SK-N-MC (cell line): ENCODE results near the gene MRPL49.
"Not testable (repeated sequence)": the region's sequence is repeated elsewhere in the genome, so short reads cannot be mapped to it uniquely, and the experiment has no call there.

ENCODE experiments used
- DNase-seq: peaks from one replicate; pipeline ENCODE4 v3.0.0-alpha.2; 2011; ENCODE audit warnings: low read depth, low spot score
- H3K27ac ChIP-seq: fragments of 200-600 bp; sonication (generic); 2 replicates; pipeline ENCODE4 v1.5.1; 2016; ENCODE audit warnings: mixed run types
- H3K36me3 ChIP-seq: fragments of 200-600 bp; sonication (generic); 2 replicates; pipeline ENCODE4 v1.6.1; 2017; ENCODE audit warnings: antibody characterized with exemption, low read length, mixed read lengths; ENCODE audit not compliant: insufficient read depth
- H3K4me3 ChIP-seq: fragments of 200-600 bp; sonication (generic); 2 replicates; pipeline ENCODE4 v1.5.1; 2016
- H3K9ac ChIP-seq: fragments of 200-600 bp; sonication (generic); 2 replicates; pipeline ENCODE4 v1.8.0; 2017; ENCODE audit warnings: mixed run types, mixed read lengths; ENCODE audit not compliant: insufficient read length
- H3K9me3 ChIP-seq: fragments of 200-600 bp; sonication (generic); 2 replicates; pipeline ENCODE4 v1.6.1; 2017; ENCODE audit warnings: low read depth, mild to moderate bottlenecking, antibody characterized with exemption, low read length, moderate library complexity, mixed read lengths
- EZH2 ChIP-seq: fragments of 200-600 bp; sonication (generic); IDR thresholded peaks from one replicate; pipeline ENCODE4 v1.6.1; 2017; ENCODE audit warnings: antibody characterized with exemption
- FOXP2 ChIP-seq: optimal IDR thresholded peaks from 2 replicates; pipeline ENCODE3; 2011; ENCODE audit warnings: mild to moderate bottlenecking, moderate library complexity; ENCODE audit not compliant: insufficient read depth; ENCODE audit errors: extremely low read length, control extremely low read depth
- POLR2AphosphoS5 ChIP-seq: IDR thresholded peaks from 2 replicates; pipeline ENCODE4 v1.6.1; 2012; ENCODE audit warnings: mild to moderate bottlenecking, low read depth, low read length, borderline replicate concordance

MRPL49 gene

GRCh38 chr11:65165410-65166317 is 43.5 kb downstream of the MRPL49 start:
- no peak overlapping the region for H3K4me3 ChIP-seq
- H3K27ac ChIP-seq: no peak overlapping the region
- DNase-seq: no peak

DNA sequence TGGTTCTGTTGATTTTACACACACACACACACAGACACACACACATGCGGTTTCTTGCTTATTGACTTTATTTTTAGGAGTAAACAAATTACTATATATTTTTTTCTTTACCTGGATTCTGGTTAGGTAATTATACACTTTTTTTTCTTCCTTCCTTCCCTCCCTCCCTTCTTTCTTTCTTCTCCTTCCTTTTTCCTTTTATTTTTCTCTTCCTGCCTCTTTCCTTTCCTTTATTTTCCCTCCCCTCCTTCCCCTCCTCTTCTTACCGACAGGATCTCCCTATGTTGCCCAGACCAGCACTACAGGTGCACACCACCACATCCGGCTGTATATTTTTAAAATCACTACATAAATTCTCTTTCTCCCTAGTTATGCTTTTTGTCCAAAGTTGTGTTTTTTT is 44.8 kb downstream of the MRPL49 start:
- no peaks in the 10 kb centered on the region for H3K36me3 ChIP-seq
- no peak for TF ChIP-seq POLR2AphosphoS5
- TF ChIP-seq FOXP2: no peak
- TF ChIP-seq EZH2: no peak
- H3K27ac ChIP-seq: no peak overlapping the region
- DNase-seq: no peak
- H3K9me3 ChIP-seq: no peaks in the 10 kb centered on the region
- H3K4me3 ChIP-seq: no peak overlapping the region
- no peak overlapping the region for H3K9ac ChIP-seq

More at GRCh38 chr11:65165410-65166317, 43.5 kb downstream of the MRPL49 start:
- H3K9ac ChIP-seq: peak overlapping the region; percentile 32
- no peak for TF ChIP-seq EZH2
- no peak for TF ChIP-seq FOXP2
- no peak for TF ChIP-seq POLR2AphosphoS5
- H3K36me3 ChIP-seq: no peaks in the 10 kb centered on the region
- H3K9me3 ChIP-seq: no peaks in the 10 kb centered on the region

GRCh38 chr11:65167656-65168055 is 45.5 kb downstream of the MRPL49 start:
- H3K4me3 ChIP-seq: no peak overlapping the region
- TF ChIP-seq POLR2AphosphoS5 (no peak), EZH2 (no peak), FOXP2 (no peak)
- no peaks in the 10 kb centered on the region for H3K9me3 ChIP-seq
- no peak for DNase-seq
- no peak overlapping the region for H3K9ac ChIP-seq
- no peaks in the 10 kb centered on the region for H3K36me3 ChIP-seq
- no peak overlapping the region for H3K27ac ChIP-seq

- no peak for TF ChIP-seq POLR2AphosphoS5
- no peak for TF ChIP-seq FOXP2
- TF ChIP-seq EZH2: no peak
- peak overlapping the region; percentile 58; the same call in 1 of the 2 replicates for H3K27ac ChIP-seq
- H3K9me3 ChIP-seq: no peaks in the 10 kb centered on the region
- DNase-seq: no peak
- no peak overlapping the region for H3K9ac ChIP-seq
- H3K36me3 ChIP-seq: no peaks in the 10 kb centered on the region
- no peak overlapping the region for H3K4me3 ChIP-seq
Observed at GRCh38 chr11:65169164-65169641, 47.1 kb downstream of the MRPL49 start.

GRCh38 chr11:65170058-65170534 is 48.0 kb downstream of the MRPL49 start, which contains the start of gene SPDYC:
Gene SPDYC (plus strand): TSS chr11:65170233. CDS start chr11:65171358, 1,125 bp downstream.
- no peak within 1 kb of the TSS for H3K4me3 ChIP-seq
- H3K27ac ChIP-seq: peak within 1 kb of the TSS; percentile 58; the same call in 1 of the 2 replicates
- DNase-seq: no peak
- no peak within 1 kb of the TSS for H3K9ac ChIP-seq
- H3K36me3 ChIP-seq: no peaks in the 10 kb centered on the region
- no peaks in the 10 kb centered on the region for H3K9me3 ChIP-seq
- TF ChIP-seq POLR2AphosphoS5: peak; percentile 51; the same call in 1 of the 2 replicates
- no peak for TF ChIP-seq EZH2

- Histone ChIP-seq H3K27ac (no peak overlapping the region), H3K36me3 (no peaks in the 10 kb centered on the region), H3K9ac (no peak overlapping the region), H3K4me3 (no peak overlapping the region), H3K9me3 (no peaks in the 10 kb centered on the region)
- no peak for TF ChIP-seq POLR2AphosphoS5
- no peak for TF ChIP-seq EZH2
- no peak for TF ChIP-seq FOXP2
- DNase-seq: no peak
Observed at GRCh38 chr11:65172600-65172999, 50.5 kb downstream of the MRPL49 start.

DNA sequence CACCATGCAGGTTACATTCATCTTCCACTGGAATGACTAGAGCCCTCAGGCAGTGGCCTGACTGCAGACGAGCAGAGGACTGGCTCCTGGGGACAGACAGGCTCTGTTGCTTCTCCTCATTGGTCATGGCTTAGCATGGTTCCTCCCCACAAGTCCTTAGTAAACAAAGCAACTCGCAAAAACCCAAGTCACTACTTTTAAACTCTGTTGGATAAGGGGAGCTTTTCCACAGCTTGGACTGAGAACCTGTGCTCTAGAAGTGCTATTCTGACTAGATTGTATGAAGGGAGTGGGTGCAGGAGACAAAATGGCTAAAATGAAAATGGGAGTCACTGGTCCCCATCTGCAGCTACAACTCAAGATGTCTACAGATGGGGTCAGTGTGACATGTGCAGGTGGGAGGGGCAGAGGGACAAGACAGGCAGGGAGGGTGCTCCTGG is 52.5 kb downstream of the MRPL49 start:
- H3K27ac ChIP-seq, H3K9me3 ChIP-seq, H3K36me3 ChIP-seq, DNase-seq, H3K9ac ChIP-seq, H3K4me3 ChIP-seq: not testable (repeated sequence)
